Transverse colon (tissue), 4 donors: ENCODE results near the gene ZNF296.

ENCODE experiments used
- POLR2AphosphoS5 ChIP-seq, 3 donors: sonication (generic); formaldehyde crosslinking; IDR thresholded peaks; one replicate each; pipeline ENCODE4 v1.6.1; 2016; ENCODE audit warnings: antibody characterized with exemption in 3 of 3
- TF ChIP-seq, protein P1 (sequence below), 5 experiments: fragments of 200-600 bp in 3 of 5; fragments of 450-650 bp in 2 of 5; sonication (generic) in 3 of 5; IDR thresholded peaks; 1 replicate in 2 of 5; 2 replicates in 3 of 5; pipeline ENCODE4 v1.5.1; 2016 to 2017; ENCODE audit warnings: antibody characterized with exemption in 5 of 5, inconsistent platforms in 3 of 5, mild to moderate bottlenecking in 2 of 5, moderate library complexity in 1 of 5

DNA sequence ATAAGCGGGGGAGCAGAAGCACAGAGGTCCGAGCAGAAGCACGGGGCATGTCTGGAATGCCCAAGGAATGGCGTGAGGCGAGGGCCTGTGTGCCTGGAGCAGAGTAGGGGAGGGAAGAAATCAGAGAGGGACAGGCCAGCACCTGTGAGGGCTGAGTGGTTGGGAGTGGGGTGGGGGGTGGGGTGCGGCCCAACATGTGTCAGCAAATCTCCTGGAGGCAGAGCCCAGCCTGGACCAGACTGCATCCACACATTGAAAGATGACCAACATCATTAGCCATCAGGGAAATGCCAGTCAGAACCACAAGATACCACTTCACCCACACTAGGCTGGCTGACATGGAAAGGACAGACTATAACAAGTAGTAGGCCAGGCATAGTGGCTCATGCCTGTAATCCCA, 26.2 kb downstream of the ZNF296 start:
- TF ChIP-seq, protein P1, sequence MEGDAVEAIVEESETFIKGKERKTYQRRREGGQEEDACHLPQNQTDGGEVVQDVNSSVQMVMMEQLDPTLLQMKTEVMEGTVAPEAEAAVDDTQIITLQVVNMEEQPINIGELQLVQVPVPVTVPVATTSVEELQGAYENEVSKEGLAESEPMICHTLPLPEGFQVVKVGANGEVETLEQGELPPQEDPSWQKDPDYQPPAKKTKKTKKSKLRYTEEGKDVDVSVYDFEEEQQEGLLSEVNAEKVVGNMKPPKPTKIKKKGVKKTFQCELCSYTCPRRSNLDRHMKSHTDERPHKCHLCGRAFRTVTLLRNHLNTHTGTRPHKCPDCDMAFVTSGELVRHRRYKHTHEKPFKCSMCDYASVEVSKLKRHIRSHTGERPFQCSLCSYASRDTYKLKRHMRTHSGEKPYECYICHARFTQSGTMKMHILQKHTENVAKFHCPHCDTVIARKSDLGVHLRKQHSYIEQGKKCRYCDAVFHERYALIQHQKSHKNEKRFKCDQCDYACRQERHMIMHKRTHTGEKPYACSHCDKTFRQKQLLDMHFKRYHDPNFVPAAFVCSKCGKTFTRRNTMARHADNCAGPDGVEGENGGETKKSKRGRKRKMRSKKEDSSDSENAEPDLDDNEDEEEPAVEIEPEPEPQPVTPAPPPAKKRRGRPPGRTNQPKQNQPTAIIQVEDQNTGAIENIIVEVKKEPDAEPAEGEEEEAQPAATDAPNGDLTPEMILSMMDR (IDR thresholded peaks at IDR 0.05): no peak
- TF ChIP-seq POLR2AphosphoS5 (IDR thresholded peaks at IDR 0.05): no peak
